RWPE2 (cell line): ENCODE measurements around the gene DERL3.

ENCODE experiments used
- ATAC-seq: fragments of 200-7000 bp; cut with Tn5 transposase; 3 replicates; pipeline ENCODE4 v1.9.1; 2021; ENCODE audit warnings: low read depth
- DNase-seq: peaks from one replicate; pipeline ENCODE4 v3.0.0-alpha.2; 2020; ENCODE audit warnings: low spot score
- H3K27ac ChIP-seq: fragments of 450-650 bp; 2 replicates; pipeline ENCODE4 v1.5.1; 2017; ENCODE audit warnings: mild to moderate bottlenecking; ENCODE audit not compliant: poor library complexity, severe bottlenecking
- H3K27me3 ChIP-seq: fragments of 250-450 bp; sonication (Bioruptor Pico); 2 replicates; pipeline ENCODE4 v1.5.1; 2021; ENCODE audit warnings: mild to moderate bottlenecking, moderate library complexity; ENCODE audit not compliant: insufficient read depth, poor library complexity, severe bottlenecking
- H3K36me3 ChIP-seq: fragments of 250-450 bp; sonication (Bioruptor Pico); 2 replicates; pipeline ENCODE4 v1.5.1; 2020; ENCODE audit warnings: low read depth, mild to moderate bottlenecking, moderate library complexity
- H3K4me1 ChIP-seq: fragments of 250-450 bp; sonication (Bioruptor Pico); 2 replicates; pipeline ENCODE4 v1.5.1; 2021; ENCODE audit warnings: mild to moderate bottlenecking, moderate library complexity; ENCODE audit not compliant: insufficient read depth, poor library complexity, severe bottlenecking
- H3K4me3 ChIP-seq: fragments of 250-450 bp; sonication (Bioruptor Pico); 2 replicates; pipeline ENCODE4 v1.5.1; 2021; ENCODE audit warnings: mild to moderate bottlenecking, moderate library complexity; ENCODE audit not compliant: severe bottlenecking
- H3K9me3 ChIP-seq: fragments of 250-450 bp; sonication (Bioruptor Pico); 2 replicates; pipeline ENCODE4 v1.5.1; 2021; ENCODE audit warnings: mild to moderate bottlenecking, moderate library complexity; ENCODE audit not compliant: severe bottlenecking
- CTCF ChIP-seq: fragments of 450-650 bp; IDR thresholded peaks from one replicate; pipeline ENCODE4 v1.5.1; 2017; ENCODE audit warnings: mild to moderate bottlenecking, moderate library complexity; ENCODE audit not compliant: poor library complexity, severe bottlenecking

Gene DERL3

GRCh38 chr22:23786752-23787599, 51.8 kb downstream of the DERL3 start, which contains the start of gene SMARCB1:
Gene SMARCB1, plus strand, starts transcription at chr22:23786966. Its CDS starts 204 bp downstream, at chr22:23787170.
- Histone ChIP-seq H3K27me3 (no peaks in the 10 kb centered on the region), H3K27ac (peak within 1 kb of the TSS; percentile 85), H3K36me3 (peaks cover 34% of the 10 kb centered on the region), H3K9me3 (no peaks in the 10 kb centered on the region), H3K4me3 (peak within 1 kb of the TSS; percentile 92), H3K4me1 (peaks cover 1% of the 10 kb centered on the region)
- peak; percentile 72 for ATAC-seq
- no peak for TF ChIP-seq CTCF
- peak; percentile 87 for DNase-seq

GRCh38 chr22:23786261-23786710, 52.5 kb downstream of the DERL3 start:
- H3K27ac ChIP-seq = peak overlapping the region; percentile 85
- peak overlapping the region; percentile 92 for H3K4me3 ChIP-seq
- H3K4me1 ChIP-seq = peaks cover 8% of the 10 kb centered on the region
- no peaks in the 10 kb centered on the region for H3K27me3 ChIP-seq
- no peak for TF ChIP-seq CTCF
- ATAC-seq = no peak
- peaks cover 27% of the 10 kb centered on the region for H3K36me3 ChIP-seq
- H3K9me3 ChIP-seq = no peaks in the 10 kb centered on the region
- no peak for DNase-seq
